Hindlimb muscle (tissue), 1 donor: ENCODE measurements around the gene CUBN. TPM values are rescaled to one million over a fixed set of nuclear protein-coding genes. Genes with fewer than 3 reads are reported as not detected.
"Not testable (repeated sequence)": the region's sequence is repeated elsewhere in the genome, so short reads cannot be mapped to it uniquely, and the experiment has no call there.

ENCODE experiments used
- DNase-seq: peaks from one replicate; pipeline ENCODE4 v3.0.0-alpha.2; 2013
- polyA plus RNA-seq: library from polyadenylated mRNA; unstranded; fragments of 120-200 nt; gene quantifications from one replicate; pipeline ENCODE4 v1.2.1, GENCODE V29; 2013; ENCODE audit not compliant: insufficient read length

CUBN gene
- polyA plus RNA-seq, 1 donor = 3.3 TPM

- no peak for DNase-seq
These were observed 95.9 kb downstream of the CUBN start for GRCh38 chr10:17033529-17034260.

- DNase-seq = no peak
These were observed 97.7 kb downstream of the CUBN start for GRCh38 chr10:17031637-17032635.

- peak; percentile 74 for DNase-seq
These were observed 99.9 kb downstream of the CUBN start for GRCh38 chr10:17029581-17030271.

GRCh38 chr10:17029239-17029580, 100.4 kb downstream of the CUBN start:
- no peak for DNase-seq

GRCh38 chr10:17028798-17029197, 100.8 kb downstream of the CUBN start:
- DNase-seq = no peak

- DNase-seq = no peak
These were observed 102.7 kb downstream of the CUBN start for GRCh38 chr10:17026686-17027485.

- DNase-seq = no peak
These were observed 103.9 kb downstream of the CUBN start for GRCh38 chr10:17025444-17026295.

- no peak for DNase-seq
These were observed 105.2 kb downstream of the CUBN start for GRCh38 chr10:17024461-17024860.

GRCh38 chr10:17023386-17024298, 106.0 kb downstream of the CUBN start:
- DNase-seq = peak; percentile 86

- DNase-seq = no peak
These were observed 106.7 kb downstream of the CUBN start for GRCh38 chr10:17022896-17023295.

- no peak for DNase-seq
These were observed 107.2 kb downstream of the CUBN start for GRCh38 chr10:17022466-17022825.

GRCh38 chr10:17021656-17022465, 107.8 kb downstream of the CUBN start:
- DNase-seq = no peak

GRCh38 chr10:17019696-17020095, 109.9 kb downstream of the CUBN start:
- DNase-seq = no peak

- not testable (repeated sequence) for DNase-seq
These were observed 116.3 kb downstream of the CUBN start for GRCh38 chr10:17013131-17013983.

- not testable (repeated sequence) for DNase-seq
These were observed 116.9 kb downstream of the CUBN start for GRCh38 chr10:17012731-17013130.

GRCh38 chr10:17010363-17011145, 119.1 kb downstream of the CUBN start:
- no peak for DNase-seq

GRCh38 chr10:17009212-17009700, 120.4 kb downstream of the CUBN start:
- no peak for DNase-seq
